Neural cell (in vitro differentiated cells): ENCODE results near the gene FAM171A1. TPM values are rescaled to one million over a fixed set of nuclear protein-coding genes. Genes with fewer than 3 reads are reported as not detected.
"Not testable (repeated sequence)": the region's sequence is repeated elsewhere in the genome, so short reads cannot be mapped to it uniquely, and the experiment has no call there.

Experiments
- H2AFZ ChIP-seq: fragments of 200-600, 300-800 bp; sonication (generic), shearing (Covaris generic); 2 replicates; pipeline ENCODE4 v1.6.0; 2014; ENCODE audit warnings: low read depth, mild to moderate bottlenecking, antibody characterized with exemption, low read length, moderate library complexity
- H3F3A ChIP-seq: fragments of 200-600 bp; shearing (Covaris generic); 2 replicates; pipeline ENCODE4 v1.6.1; 2016; ENCODE audit warnings: mild to moderate bottlenecking, moderate library complexity, mixed read lengths, antibody characterized with exemption, low read length; ENCODE audit not compliant: insufficient read depth, poor library complexity, severe bottlenecking
- H3K27ac ChIP-seq: fragments of 200-600, 300-800 bp; sonication (generic), shearing (Covaris generic); 2 replicates; pipeline ENCODE4 v1.5.1; 2014; ENCODE audit warnings: mild to moderate bottlenecking, low read length, moderate library complexity
- H3K27me3 ChIP-seq: fragments of 300-800, 200-600 bp; sonication (generic), shearing (Covaris generic); 2 replicates; pipeline ENCODE4 v1.6.0; 2014; ENCODE audit warnings: mild to moderate bottlenecking, low read depth, low read length, moderate library complexity; ENCODE audit not compliant: insufficient read depth
- H3K36me3 ChIP-seq: fragments of 300-800, 200-600 bp; sonication (generic), shearing (Covaris generic); 2 replicates; pipeline ENCODE4 v1.5.1; 2014; ENCODE audit warnings: mild to moderate bottlenecking, antibody characterized with exemption, low read length, moderate library complexity; ENCODE audit not compliant: insufficient read depth
- H3K4me2 ChIP-seq: fragments of 300-800, 200-600 bp; sonication (generic), shearing (Covaris generic); 2 replicates; pipeline ENCODE4 v1.6.0; 2014; ENCODE audit warnings: mild to moderate bottlenecking, low read length
- H3K4me3 ChIP-seq: fragments of 300-800, 200-600 bp; sonication (generic), shearing (Covaris generic); 2 replicates; pipeline ENCODE4 v1.5.1; 2014; ENCODE audit warnings: mild to moderate bottlenecking, low read length, moderate library complexity
- H3K79me2 ChIP-seq: fragments of 200-600 bp; shearing (Covaris generic); replicated peaks from 2 replicates; pipeline ENCODE4 v1.6.0; 2014; ENCODE audit warnings: mild to moderate bottlenecking, low read length, moderate library complexity; ENCODE audit not compliant: insufficient read depth
- H3K9ac ChIP-seq: fragments of 300-800, 200-600 bp; sonication (generic), shearing (Covaris generic); 2 replicates; pipeline ENCODE4 v1.6.1; 2016; ENCODE audit warnings: mild to moderate bottlenecking, low read length, mixed read lengths
- H3K9me2 ChIP-seq: fragments of 200-600 bp; shearing (Covaris generic); 2 replicates; pipeline ENCODE4 v1.6.1; 2016; ENCODE audit warnings: mild to moderate bottlenecking, low read length, mixed read lengths; ENCODE audit not compliant: insufficient read depth
- H3K9me3 ChIP-seq: fragments of 200-600, 300-800 bp; sonication (generic), shearing (Covaris generic); 2 replicates; pipeline ENCODE4 v1.6.1; 2016; ENCODE audit warnings: mild to moderate bottlenecking, mixed run types, low read length, moderate library complexity, mixed read lengths
- H4K20me1 ChIP-seq: fragments of 200-600 bp; shearing (Covaris generic); 2 replicates; pipeline ENCODE4 v1.6.1; 2016; ENCODE audit warnings: mild to moderate bottlenecking, mixed run types; ENCODE audit not compliant: insufficient read depth
- EP300 ChIP-seq: fragments of 450-650 bp; conservative IDR thresholded peaks from 2 replicates; pipeline ENCODE4 v1.6.1; 2014; ENCODE audit warnings: antibody characterized with exemption, mild to moderate bottlenecking, moderate library complexity; ENCODE audit not compliant: poor library complexity, severe bottlenecking
- EZH2 ChIP-seq: fragments of 200-600, 300-800 bp; shearing (Covaris generic), sonication (generic); IDR thresholded peaks from 2 replicates; pipeline ENCODE4 v1.6.1; 2014; ENCODE audit warnings: antibody characterized with exemption, low read length, borderline replicate concordance, mild to moderate bottlenecking; ENCODE audit not compliant: insufficient read depth, poor library complexity, severe bottlenecking
- MXI1 ChIP-seq: fragments of 450-650 bp; conservative IDR thresholded peaks from 2 replicates; pipeline ENCODE4 v1.6.1; 2014; ENCODE audit warnings: antibody characterized with exemption, mild to moderate bottlenecking; ENCODE audit not compliant: poor library complexity, severe bottlenecking
- POLR2AphosphoS5 ChIP-seq: IDR thresholded peaks from 2 replicates; pipeline ENCODE4 v1.6.1; 2012
- RAD21 ChIP-seq: fragments of 450-650 bp; conservative IDR thresholded peaks from 2 replicates; pipeline ENCODE4 v1.6.1; 2014; ENCODE audit warnings: antibody characterized with exemption, mild to moderate bottlenecking, moderate library complexity
- SMC3 ChIP-seq: fragments of 450-650 bp; conservative IDR thresholded peaks from 2 replicates; pipeline ENCODE4 v1.6.1; 2014; ENCODE audit warnings: antibody characterized with exemption, mild to moderate bottlenecking, moderate library complexity; ENCODE audit not compliant: poor library complexity
- TAF1 ChIP-seq: IDR thresholded peaks from 2 replicates; pipeline ENCODE4 v1.6.1; 2012; ENCODE audit warnings: low read depth
- polyA plus RNA-seq: library from polyadenylated mRNA; depleted of rRNA; stranded (reverse); fragments of >200 nt; gene quantifications from 2 replicates; pipeline ENCODE4 v1.2.3, GENCODE V29; 2014
- TF ChIP-seq, protein P1 (sequence below): IDR thresholded peaks from 2 replicates; pipeline ENCODE4 v1.6.1; 2012; ENCODE audit warnings: borderline replicate concordance
- TF ChIP-seq, protein P2 (sequence below): fragments of 450-650 bp; IDR thresholded peaks from 2 replicates; pipeline ENCODE4 v1.5.1; 2014; ENCODE audit warnings: antibody characterized with exemption, mild to moderate bottlenecking, moderate library complexity; ENCODE audit not compliant: poor library complexity, severe bottlenecking

FAM171A1 gene
- polyA plus RNA-seq, 1 donor from 2014 or later, result 28.8 TPM

DNA sequence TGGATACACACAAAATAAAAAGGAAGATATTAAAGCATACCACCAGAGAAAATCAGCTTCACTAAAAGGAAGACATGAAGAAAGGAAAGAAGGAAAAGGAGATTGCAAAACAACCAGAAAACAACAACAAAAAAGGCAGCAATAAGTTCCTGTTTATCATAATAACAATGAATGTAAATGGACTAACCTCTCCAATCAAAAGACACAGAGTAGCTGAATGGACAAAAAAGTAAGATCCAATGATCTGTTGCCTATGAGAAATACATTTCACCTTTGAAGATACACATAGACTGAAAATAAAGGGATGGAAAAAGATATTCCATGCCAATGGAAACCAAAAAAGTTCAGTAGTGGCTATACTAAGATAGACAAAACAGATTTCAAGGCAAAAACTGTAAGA is 30.3 kb upstream of the FAM171A1 start:
- H3K9me3 ChIP-seq, result peaks cover 5% of the 10 kb centered on the region
- no peaks in the 10 kb centered on the region for H3F3A ChIP-seq
- H3K4me2 ChIP-seq, result no peak overlapping the region

DNA sequence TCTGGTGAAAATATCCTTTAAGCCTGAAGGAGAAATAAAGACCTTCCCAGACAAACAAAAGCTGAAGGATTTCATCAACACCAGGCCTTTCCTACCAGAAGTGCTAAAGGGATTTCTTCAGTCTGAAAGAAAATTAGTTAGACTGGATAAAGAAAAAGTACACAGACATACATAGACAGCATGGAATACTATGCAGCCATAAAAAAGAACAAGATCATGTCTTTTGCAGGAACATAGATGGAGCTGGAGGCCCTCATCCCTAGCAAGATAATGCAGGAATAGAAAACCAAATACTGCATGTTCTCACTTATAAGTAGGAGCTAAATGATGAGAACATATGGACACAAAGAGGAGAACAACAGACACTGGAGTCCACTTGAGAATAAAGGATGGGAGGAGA is 29.4 kb upstream of the FAM171A1 start:
- not testable (repeated sequence) for H3F3A ChIP-seq, H3K9ac ChIP-seq, H3K9me2 ChIP-seq, H4K20me1 ChIP-seq, H3K4me3 ChIP-seq, H3K79me2 ChIP-seq, H3K27ac ChIP-seq, H3K9me3 ChIP-seq, H3K27me3 ChIP-seq, H2AFZ ChIP-seq, H3K4me2 ChIP-seq, H3K36me3 ChIP-seq

More for the DNA sequence above, 30.3 kb upstream of the FAM171A1 start:
- Histone ChIP-seq H3K27me3 (no peaks in the 10 kb centered on the region), H3K36me3 (no peaks in the 10 kb centered on the region), H2AFZ (no peak overlapping the region), H4K20me1 (no peaks in the 10 kb centered on the region), H3K79me2 (no peaks in the 10 kb centered on the region), H3K4me3 (no peak overlapping the region), H3K9me2 (no peaks in the 10 kb centered on the region), H3K27ac (no peak overlapping the region), H3K9ac (no peak overlapping the region)
- TF ChIP-seq POLR2AphosphoS5 (no peak), RAD21 (no peak), EP300 (no peak), EZH2 (no peak), MXI1 (no peak), SMC3 (no peak), TAF1 (no peak)
- TF ChIP-seq, protein P1, sequence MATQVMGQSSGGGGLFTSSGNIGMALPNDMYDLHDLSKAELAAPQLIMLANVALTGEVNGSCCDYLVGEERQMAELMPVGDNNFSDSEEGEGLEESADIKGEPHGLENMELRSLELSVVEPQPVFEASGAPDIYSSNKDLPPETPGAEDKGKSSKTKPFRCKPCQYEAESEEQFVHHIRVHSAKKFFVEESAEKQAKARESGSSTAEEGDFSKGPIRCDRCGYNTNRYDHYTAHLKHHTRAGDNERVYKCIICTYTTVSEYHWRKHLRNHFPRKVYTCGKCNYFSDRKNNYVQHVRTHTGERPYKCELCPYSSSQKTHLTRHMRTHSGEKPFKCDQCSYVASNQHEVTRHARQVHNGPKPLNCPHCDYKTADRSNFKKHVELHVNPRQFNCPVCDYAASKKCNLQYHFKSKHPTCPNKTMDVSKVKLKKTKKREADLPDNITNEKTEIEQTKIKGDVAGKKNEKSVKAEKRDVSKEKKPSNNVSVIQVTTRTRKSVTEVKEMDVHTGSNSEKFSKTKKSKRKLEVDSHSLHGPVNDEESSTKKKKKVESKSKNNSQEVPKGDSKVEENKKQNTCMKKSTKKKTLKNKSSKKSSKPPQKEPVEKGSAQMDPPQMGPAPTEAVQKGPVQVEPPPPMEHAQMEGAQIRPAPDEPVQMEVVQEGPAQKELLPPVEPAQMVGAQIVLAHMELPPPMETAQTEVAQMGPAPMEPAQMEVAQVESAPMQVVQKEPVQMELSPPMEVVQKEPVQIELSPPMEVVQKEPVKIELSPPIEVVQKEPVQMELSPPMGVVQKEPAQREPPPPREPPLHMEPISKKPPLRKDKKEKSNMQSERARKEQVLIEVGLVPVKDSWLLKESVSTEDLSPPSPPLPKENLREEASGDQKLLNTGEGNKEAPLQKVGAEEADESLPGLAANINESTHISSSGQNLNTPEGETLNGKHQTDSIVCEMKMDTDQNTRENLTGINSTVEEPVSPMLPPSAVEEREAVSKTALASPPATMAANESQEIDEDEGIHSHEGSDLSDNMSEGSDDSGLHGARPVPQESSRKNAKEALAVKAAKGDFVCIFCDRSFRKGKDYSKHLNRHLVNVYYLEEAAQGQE, result no peak
- TF ChIP-seq, protein P2, sequence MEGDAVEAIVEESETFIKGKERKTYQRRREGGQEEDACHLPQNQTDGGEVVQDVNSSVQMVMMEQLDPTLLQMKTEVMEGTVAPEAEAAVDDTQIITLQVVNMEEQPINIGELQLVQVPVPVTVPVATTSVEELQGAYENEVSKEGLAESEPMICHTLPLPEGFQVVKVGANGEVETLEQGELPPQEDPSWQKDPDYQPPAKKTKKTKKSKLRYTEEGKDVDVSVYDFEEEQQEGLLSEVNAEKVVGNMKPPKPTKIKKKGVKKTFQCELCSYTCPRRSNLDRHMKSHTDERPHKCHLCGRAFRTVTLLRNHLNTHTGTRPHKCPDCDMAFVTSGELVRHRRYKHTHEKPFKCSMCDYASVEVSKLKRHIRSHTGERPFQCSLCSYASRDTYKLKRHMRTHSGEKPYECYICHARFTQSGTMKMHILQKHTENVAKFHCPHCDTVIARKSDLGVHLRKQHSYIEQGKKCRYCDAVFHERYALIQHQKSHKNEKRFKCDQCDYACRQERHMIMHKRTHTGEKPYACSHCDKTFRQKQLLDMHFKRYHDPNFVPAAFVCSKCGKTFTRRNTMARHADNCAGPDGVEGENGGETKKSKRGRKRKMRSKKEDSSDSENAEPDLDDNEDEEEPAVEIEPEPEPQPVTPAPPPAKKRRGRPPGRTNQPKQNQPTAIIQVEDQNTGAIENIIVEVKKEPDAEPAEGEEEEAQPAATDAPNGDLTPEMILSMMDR, result no peak

DNA sequence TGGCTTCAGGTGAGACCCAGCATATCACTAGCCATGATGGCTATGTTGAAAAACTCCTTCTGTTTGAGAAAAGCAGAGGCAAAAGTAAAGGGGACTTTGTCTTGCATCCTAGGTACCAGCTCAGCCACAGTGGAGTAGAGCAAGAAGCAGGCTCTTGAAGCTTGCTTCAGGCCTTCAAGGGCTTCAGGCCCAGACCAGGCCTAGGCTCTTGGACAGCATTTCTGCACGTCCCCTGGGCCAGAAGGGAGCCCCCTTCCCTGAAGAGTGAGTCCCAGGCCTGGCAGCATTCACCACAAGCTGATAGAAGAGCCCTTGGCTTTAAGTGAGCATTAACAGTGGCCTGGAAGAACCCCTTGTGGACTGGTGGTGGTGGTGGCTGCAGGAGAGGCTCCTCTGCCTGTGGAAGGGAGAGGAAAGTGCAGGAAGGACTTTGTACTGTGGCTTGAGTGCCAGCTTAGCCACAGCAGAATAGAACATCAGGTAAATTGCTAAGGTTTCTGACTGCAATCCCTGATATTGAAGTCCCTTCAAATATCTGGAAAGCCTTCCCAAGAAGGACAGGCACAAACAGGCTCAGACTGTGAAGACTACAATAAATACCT is 28.1 kb upstream of the FAM171A1 start:
- no peak overlapping the region for H3K27ac ChIP-seq
- no peak overlapping the region for H3K4me3 ChIP-seq
- no peaks in the 10 kb centered on the region for H3K36me3 ChIP-seq
- no peak overlapping the region for H3K4me2 ChIP-seq
- no peaks in the 10 kb centered on the region for H3K27me3 ChIP-seq
- no peak overlapping the region for H3K9ac ChIP-seq
- no peaks in the 10 kb centered on the region for H4K20me1 ChIP-seq
- no peaks in the 10 kb centered on the region for H3F3A ChIP-seq
- TF ChIP-seq EP300 (no peak), EZH2 (no peak), TAF1 (no peak), MXI1 (no peak), POLR2AphosphoS5 (no peak), SMC3 (no peak), RAD21 (no peak)
- TF ChIP-seq, protein P1, result no peak
- TF ChIP-seq, protein P2, result no peak
- no peak overlapping the region for H2AFZ ChIP-seq
- H3K79me2 ChIP-seq, result no peaks in the 10 kb centered on the region
- no peaks in the 10 kb centered on the region for H3K9me3 ChIP-seq
- no peaks in the 10 kb centered on the region for H3K9me2 ChIP-seq
